CD14-positive monocyte (primary cell): Measurements from ENCODE around the gene PTK6. TPM values are rescaled to one million over a fixed set of nuclear protein-coding genes. Genes with fewer than 3 reads are reported as not detected.

ENCODE experiments used
- DNase-seq, 3 donors: peaks; one replicate each; pipeline ENCODE4 v3.0.0-alpha.2; 2011 to 2022
- H2AFZ ChIP-seq: 2 replicates; pipeline ENCODE4 v1.6.0; 2012; ENCODE audit warnings: mild to moderate bottlenecking, low read depth, low read length, inconsistent platforms; ENCODE audit not compliant: insufficient read depth, poor library complexity, severe bottlenecking
- H3K27ac ChIP-seq, 2 donors: 1 replicate in 1 of 2; 2 replicates in 1 of 2; pipeline ENCODE4 v1.5.1; 2012 to 2013; ENCODE audit warnings: low read length in 2 of 2, control low read depth in 1 of 2, inconsistent platforms in 1 of 2, low read depth in 1 of 2, mild to moderate bottlenecking in 1 of 2
- H3K27me3 ChIP-seq, 2 donors: one replicate each; pipeline versions ENCODE4 v1.6.0 to v1.6.1; 2011 to 2013; ENCODE audit warnings: low read length in 2 of 2; ENCODE audit not compliant: control insufficient read depth in 2 of 2, insufficient read depth in 2 of 2
- H3K36me3 ChIP-seq, 2 donors: replicated peaks in 1 of 2; 1 replicate in 1 of 2; 2 replicates in 1 of 2; pipeline versions ENCODE4 v1.5.1 to v1.6.1; 2012 to 2013; ENCODE audit warnings: low read length in 2 of 2, control low read depth in 1 of 2, inconsistent platforms in 1 of 2, mild to moderate bottlenecking in 1 of 2; ENCODE audit not compliant: insufficient read depth in 2 of 2, control insufficient read depth in 1 of 2
- H3K4me1 ChIP-seq, 2 donors: 1 replicate in 1 of 2; 2 replicates in 1 of 2; pipeline versions ENCODE4 v1.5.1 to v1.6.1; 2012 to 2013; ENCODE audit warnings: low read length in 2 of 2, control low read depth in 1 of 2, inconsistent platforms in 1 of 2, mild to moderate bottlenecking in 1 of 2, moderate library complexity in 1 of 2; ENCODE audit not compliant: insufficient read depth in 2 of 2, control insufficient read depth in 1 of 2
- H3K4me2 ChIP-seq: replicated peaks from 2 replicates; pipeline ENCODE3; 2012; ENCODE audit warnings: low read length, moderate library complexity, mild to moderate bottlenecking; ENCODE audit not compliant: poor library complexity, severe bottlenecking; ENCODE audit errors: extremely low read depth
- H3K4me3 ChIP-seq, 3 experiments: fragments of 200-600 bp in 1 of 3; sonication (generic) in 1 of 3; replicated peaks in 1 of 3; 1 replicate in 2 of 3; 2 replicates in 1 of 3; pipeline ENCODE4 v1.5.1; 2011 to 2013; ENCODE audit warnings: low read length in 3 of 3, mild to moderate bottlenecking in 3 of 3, control low read depth in 2 of 3, low read depth in 2 of 3, inconsistent platforms in 1 of 3, moderate library complexity in 1 of 3
- H3K79me2 ChIP-seq: 2 replicates; pipeline ENCODE4 v1.6.0; 2012; ENCODE audit warnings: mild to moderate bottlenecking, control low read depth, inconsistent platforms, low read length, moderate library complexity; ENCODE audit not compliant: insufficient read depth
- H3K9ac ChIP-seq: 2 replicates; pipeline ENCODE4 v1.6.0; 2017; ENCODE audit warnings: low read length, mild to moderate bottlenecking; ENCODE audit not compliant: insufficient read depth, poor library complexity, severe bottlenecking
- H3K9me3 ChIP-seq, 2 donors: replicated peaks in 1 of 2; 1 replicate in 1 of 2; 2 replicates in 1 of 2; pipeline versions ENCODE4 v1.5.1 to v1.6.1; 2012 to 2013; ENCODE audit warnings: low read length in 2 of 2, control low read depth in 1 of 2; ENCODE audit not compliant: control insufficient read depth in 1 of 2, insufficient read depth in 1 of 2
- H4K20me1 ChIP-seq: 2 replicates; pipeline ENCODE4 v1.6.0; 2012; ENCODE audit warnings: mild to moderate bottlenecking, low read length, control low read depth, moderate library complexity; ENCODE audit not compliant: insufficient read depth
- H3K27ac Mint-ChIP-seq, 7 donors: one replicate each; pipeline ENCODE4 v1.8.0; 2020; ENCODE audit warnings: mild to moderate bottlenecking in 7 of 7, mixed read lengths in 7 of 7, moderate library complexity in 6 of 7, inconsistent platforms in 2 of 7
- H3K27me3 Mint-ChIP-seq, 3 donors: one replicate each; pipeline ENCODE4 v1.8.0; 2021 to 2022; ENCODE audit warnings: low read depth in 3 of 3, mild to moderate bottlenecking in 3 of 3, mixed read lengths in 3 of 3, moderate library complexity in 3 of 3, inconsistent platforms in 1 of 3
- H3K36me3 Mint-ChIP-seq, 2 donors: one replicate each; pipeline ENCODE4 v1.8.0; 2020; ENCODE audit warnings: mixed read lengths in 2 of 2, inconsistent platforms in 1 of 2, mild to moderate bottlenecking in 1 of 2
- H3K4me1 Mint-ChIP-seq: one replicate; pipeline ENCODE4 v1.8.0; 2020; ENCODE audit warnings: mild to moderate bottlenecking, mixed read lengths
- H3K4me3 Mint-ChIP-seq, 2 donors: one replicate each; pipeline ENCODE4 v1.8.0; 2020; ENCODE audit warnings: mild to moderate bottlenecking in 2 of 2, mixed read lengths in 2 of 2, moderate library complexity in 1 of 2
- H3K9me3 Mint-ChIP-seq, 7 donors: one replicate each; pipeline ENCODE4 v1.8.0; 2020 to 2022; ENCODE audit warnings: mixed read lengths in 7 of 7, mild to moderate bottlenecking in 6 of 7, moderate library complexity in 6 of 7, inconsistent platforms in 2 of 7
- CTCF ChIP-seq: fragments of 200-600 bp; IDR thresholded peaks from one replicate; pipeline ENCODE4 v1.8.0; 2022; ENCODE audit warnings: antibody characterized with exemption, mild to moderate bottlenecking
- WGBS: methylation state at CpG from one replicate; pipeline ENCODE4 v1.1.5; 2013; ENCODE audit warnings: missing lambda C conversion rate; ENCODE audit not compliant: insufficient coverage; 5-methylcytosine and 5-hydroxymethylcytosine counted together
- intact Hi-C, 2 donors: fragments of 100-400 bp; cut with micrococcal nuclease; formaldehyde crosslinking; loops; one replicate each; pipeline versions ENCODE4 v1.15.0 to v1.15.1; 2023
- polyA plus RNA-seq, 3 donors: library from polyadenylated mRNA; depleted of rRNA in 1 of 3; unstranded in 2 of 3; stranded (reverse) in 1 of 3; fragments of 300-500 nt in 2 of 3; fragments of >200 nt in 1 of 3; fragmentation: Illumina TruSeq in 2 of 3; gene quantifications; 1 replicate in 2 of 3; 2 replicates in 1 of 3; pipeline ENCODE4 v1.2.3, GENCODE V29; 2012 to 2021

Gene PTK6
- polyA plus RNA-seq, 3 donors: 0.66 to 4.1 (median 1.5) TPM

GRCh38 chr20:63492982-63493381, 44.2 kb downstream of the PTK6 start:
- Histone ChIP-seq H3K4me2 (no peak overlapping the region), H3K27ac (no peak overlapping the region), H3K9ac (no peak overlapping the region), H3K9me3 (no peaks in the 10 kb centered on the region), H3K79me2 (no peaks in the 10 kb centered on the region), H2AFZ (no peak overlapping the region), H3K4me3 (no peak overlapping the region), H4K20me1 (no peaks in the 10 kb centered on the region), H3K4me1 (peaks cover 4 to 10% of the 10 kb centered on the region in 2 donors), H3K36me3 (no peaks in the 10 kb centered on the region), H3K27me3 (peaks cover 9 to 35% of the 10 kb centered on the region in 2 donors)
- TF ChIP-seq CTCF: no peak
- 95% methylated on average over 14 of the region's 14 CpGs for WGBS
- no peak for DNase-seq
- intact Hi-C loops: no loop called here
- H3K4me1 Mint-ChIP-seq: peaks cover 5% of the 10 kb centered on the region
- peaks cover 35 to 62% (median 41%) of the 10 kb centered on the region in 3 donors for H3K27me3 Mint-ChIP-seq
- no peak overlapping the region for H3K4me3 Mint-ChIP-seq
- H3K27ac Mint-ChIP-seq: no peak overlapping the region
- no peaks in the 10 kb centered on the region for H3K36me3 Mint-ChIP-seq
- peaks cover 0 to 4% (median 3%) of the 10 kb centered on the region in 7 donors for H3K9me3 Mint-ChIP-seq

GRCh38 chr20:63492518-63492917, 44.7 kb downstream of the PTK6 start:
- H3K4me3 ChIP-seq: no peak overlapping the region
- H3K27me3 ChIP-seq: peaks cover 9 to 34% of the 10 kb centered on the region in 2 donors
- H4K20me1 ChIP-seq: no peaks in the 10 kb centered on the region
- peaks cover 31 to 62% (median 40%) of the 10 kb centered on the region in 3 donors for H3K27me3 Mint-ChIP-seq
- no peak overlapping the region for H3K4me3 Mint-ChIP-seq
- H3K9ac ChIP-seq: no peak overlapping the region
- H3K79me2 ChIP-seq: no peaks in the 10 kb centered on the region
- peaks cover 4 to 7% of the 10 kb centered on the region in 2 donors for H3K4me1 ChIP-seq
- peaks cover 5% of the 10 kb centered on the region for H3K4me1 Mint-ChIP-seq
- H3K36me3 Mint-ChIP-seq: no peaks in the 10 kb centered on the region
- H3K36me3 ChIP-seq: no peaks in the 10 kb centered on the region
- H2AFZ ChIP-seq: no peak overlapping the region
- peaks cover 0 to 4% (median 3%) of the 10 kb centered on the region in 7 donors for H3K9me3 Mint-ChIP-seq
- no peak overlapping the region for H3K27ac ChIP-seq
- no peaks in the 10 kb centered on the region for H3K9me3 ChIP-seq
- H3K27ac Mint-ChIP-seq: no peak overlapping the region
- 100% methylated on average over 2 of the region's 2 CpGs for WGBS
- no peak for TF ChIP-seq CTCF
- no peak overlapping the region for H3K4me2 ChIP-seq
- no peak for DNase-seq
- intact Hi-C loops: no loop called here
